BE2C (cell line): ENCODE data around the gene ANAPC5.

ENCODE experiments used
- DNase-seq: peaks from one replicate; pipeline ENCODE4 v3.0.0-alpha.2; 2020
- H3K27me3 ChIP-seq: fragments of 250-450 bp; sonication (Bioruptor Pico); 2 replicates; pipeline ENCODE4 v1.5.1; 2020; ENCODE audit warnings: mild to moderate bottlenecking
- H3K36me3 ChIP-seq: fragments of 250-450 bp; sonication (Bioruptor Pico); 2 replicates; pipeline ENCODE4 v1.5.1; 2020; ENCODE audit warnings: mild to moderate bottlenecking
- H3K4me1 ChIP-seq: fragments of 250-450 bp; sonication (Bioruptor Pico); 2 replicates; pipeline ENCODE4 v1.5.1; 2020
- H3K4me3 ChIP-seq: 2 replicates; pipeline ENCODE4 v1.5.1; 2011; ENCODE audit warnings: low read depth, low read length
- H3K9me3 ChIP-seq: fragments of 250-450 bp; sonication (Bioruptor Pico); 2 replicates; pipeline ENCODE4 v1.5.1; 2020
- CTCF ChIP-seq: IDR thresholded peaks from 2 replicates; pipeline ENCODE4 v1.5.1; 2012; ENCODE audit warnings: mild to moderate bottlenecking, low read depth, low read length

Gene ANAPC5

GRCh38 chr12:121290410-121290809 is 61.8 kb downstream of the ANAPC5 start:
- H3K27me3 ChIP-seq: no peaks in the 10 kb centered on the region
- H3K9me3 ChIP-seq: no peaks in the 10 kb centered on the region
- H3K4me3 ChIP-seq: no peak overlapping the region
- no peak for TF ChIP-seq CTCF
- DNase-seq: no peak
- no peaks in the 10 kb centered on the region for H3K4me1 ChIP-seq
- H3K36me3 ChIP-seq: peaks cover 18% of the 10 kb centered on the region

GRCh38 chr12:121289962-121290361 is 62.2 kb downstream of the ANAPC5 start:
- H3K27me3 ChIP-seq: no peaks in the 10 kb centered on the region
- H3K9me3 ChIP-seq: no peaks in the 10 kb centered on the region
- no peaks in the 10 kb centered on the region for H3K4me1 ChIP-seq
- DNase-seq: no peak
- H3K4me3 ChIP-seq: no peak overlapping the region
- TF ChIP-seq CTCF: no peak
- peaks cover 18% of the 10 kb centered on the region for H3K36me3 ChIP-seq

DNA sequence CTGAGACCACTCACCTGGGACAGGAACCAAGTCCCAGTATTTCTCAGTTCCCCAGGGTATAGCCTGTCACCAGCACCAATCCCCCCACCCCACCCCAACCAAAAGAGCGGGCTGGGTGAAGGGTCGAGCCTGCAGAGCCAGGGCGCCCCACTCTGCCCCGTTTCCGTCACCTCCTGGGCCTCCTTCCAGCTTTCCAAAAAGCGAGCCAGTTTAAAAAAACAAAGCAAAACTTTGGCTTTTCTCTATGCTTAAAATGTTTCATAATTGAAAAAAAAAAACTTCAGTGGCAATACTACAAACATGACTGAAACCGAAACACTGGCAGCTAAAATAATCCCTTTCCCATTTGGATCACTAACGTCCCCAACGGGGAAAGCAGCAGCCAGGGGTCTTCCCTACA is 63.2 kb downstream of the ANAPC5 start:
- Histone ChIP-seq H3K36me3 (peaks cover 13% of the 10 kb centered on the region), H3K4me1 (no peaks in the 10 kb centered on the region), H3K9me3 (no peaks in the 10 kb centered on the region), H3K4me3 (no peak overlapping the region), H3K27me3 (no peaks in the 10 kb centered on the region)
- TF ChIP-seq CTCF: no peak
- DNase-seq: no peak

GRCh38 chr12:121288158-121288845 is 63.9 kb downstream of the ANAPC5 start:
- Histone ChIP-seq H3K27me3 (no peaks in the 10 kb centered on the region), H3K36me3 (peaks cover 16% of the 10 kb centered on the region), H3K4me3 (no peak overlapping the region), H3K4me1 (no peaks in the 10 kb centered on the region), H3K9me3 (no peaks in the 10 kb centered on the region)
- no peak for DNase-seq
- no peak for TF ChIP-seq CTCF

DNA sequence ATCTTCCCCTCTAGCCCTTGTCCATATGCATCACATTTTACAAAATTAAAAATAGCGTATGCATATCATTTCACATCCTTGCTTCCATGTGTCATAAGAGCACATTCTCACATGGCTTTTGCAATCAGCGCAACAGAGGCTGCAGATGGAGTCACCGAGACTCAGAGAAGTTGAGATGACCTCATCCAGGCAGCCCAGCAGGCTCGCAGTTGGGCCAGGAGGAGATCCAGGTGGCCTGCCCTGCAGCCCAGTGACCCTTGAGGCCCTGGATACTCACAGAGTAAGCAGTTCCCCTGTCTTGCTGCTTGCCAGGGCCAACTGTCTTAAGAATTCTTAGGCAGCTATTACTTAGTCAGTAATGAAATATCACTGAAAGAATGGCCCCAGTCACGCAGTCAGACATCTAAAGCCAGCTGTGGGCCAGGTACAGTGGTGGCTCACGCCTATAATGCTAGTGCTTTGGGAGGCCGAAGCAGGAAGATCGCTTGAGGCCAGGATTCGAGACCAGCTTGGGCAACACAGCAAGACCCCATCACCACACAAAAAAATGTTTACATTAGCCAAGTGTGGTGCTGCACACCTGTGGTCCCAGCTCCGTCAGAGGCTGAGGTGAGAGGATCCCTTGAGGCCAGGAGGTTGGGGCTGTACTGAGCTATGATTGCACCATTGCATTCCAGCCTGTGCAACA is 64.8 kb downstream of the ANAPC5 start:
- no peak for DNase-seq
- no peaks in the 10 kb centered on the region for H3K27me3 ChIP-seq
- H3K4me3 ChIP-seq: no peak overlapping the region
- peaks cover 14% of the 10 kb centered on the region for H3K36me3 ChIP-seq
- H3K4me1 ChIP-seq: no peaks in the 10 kb centered on the region
- no peaks in the 10 kb centered on the region for H3K9me3 ChIP-seq
- TF ChIP-seq CTCF: no peak

DNA sequence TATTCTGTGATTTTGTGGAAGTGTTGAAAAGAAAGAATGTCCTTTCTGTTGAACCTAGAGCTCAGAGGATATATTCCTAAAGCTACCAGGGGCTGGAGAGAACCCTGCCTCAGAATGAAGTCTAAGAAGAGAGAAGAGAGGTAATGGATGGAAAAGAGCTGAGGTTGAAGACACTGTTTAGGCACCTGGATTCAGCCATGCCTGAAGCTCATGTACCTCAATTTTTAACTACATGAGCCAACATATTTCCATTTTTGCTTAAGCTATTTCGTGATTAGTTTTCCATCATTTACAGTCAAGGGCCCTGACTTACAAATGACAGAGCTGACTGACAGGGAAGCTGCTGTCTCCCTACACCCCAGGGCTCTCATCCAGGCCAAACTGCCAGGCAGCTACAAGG is 66.4 kb downstream of the ANAPC5 start:
- Histone ChIP-seq H3K27me3 (no peaks in the 10 kb centered on the region), H3K36me3 (peaks cover 11% of the 10 kb centered on the region), H3K4me3 (no peak overlapping the region), H3K9me3 (no peaks in the 10 kb centered on the region), H3K4me1 (no peaks in the 10 kb centered on the region)
- no peak for TF ChIP-seq CTCF
- DNase-seq: no peak
